NCI-H526 treated with DMSO at 0.1 percent for 48 hours (cell line): ENCODE measurements around the gene ADGRD1.

Source experiments
- DNase-seq: peaks from one replicate; lab custom pipeline; 2025; lab: John Stamatoyannopoulos, UW

Gene ADGRD1

DNA sequence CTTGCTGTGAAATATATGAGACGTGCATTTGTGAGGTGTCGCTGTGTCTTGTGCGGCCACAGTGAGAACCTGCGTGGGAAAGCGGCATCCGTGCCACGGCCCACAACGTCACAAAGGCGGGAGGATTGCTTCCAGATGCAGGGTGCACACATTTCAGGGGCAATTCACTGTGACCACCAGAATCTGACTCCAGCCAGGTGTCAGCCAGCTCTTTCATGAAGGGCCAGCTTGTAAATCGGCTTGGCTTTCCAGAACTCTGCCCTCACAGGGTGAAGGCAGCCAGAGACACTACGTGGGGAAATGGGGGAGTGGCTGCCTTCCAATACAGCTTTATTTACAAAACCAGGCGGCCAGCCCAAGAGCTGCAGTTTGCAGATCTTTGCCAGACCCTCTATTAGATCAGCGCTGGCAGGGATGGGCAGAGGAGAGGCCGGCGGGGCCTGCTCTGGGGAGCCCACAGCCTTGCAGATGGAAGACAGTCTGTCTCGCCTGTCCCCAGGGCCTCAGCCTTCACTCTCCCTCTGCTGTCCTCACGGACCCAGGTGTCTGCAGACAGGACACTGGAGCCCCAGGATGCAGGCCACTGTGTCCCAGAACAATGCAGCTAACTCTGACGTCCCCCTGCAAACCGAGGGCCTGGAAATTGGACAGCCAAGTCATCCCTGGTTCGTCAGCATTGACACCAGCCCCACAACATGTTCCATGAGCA is 53.5 kb downstream of the ADGRD1 start:
- DNase-seq, result no peak

DNA sequence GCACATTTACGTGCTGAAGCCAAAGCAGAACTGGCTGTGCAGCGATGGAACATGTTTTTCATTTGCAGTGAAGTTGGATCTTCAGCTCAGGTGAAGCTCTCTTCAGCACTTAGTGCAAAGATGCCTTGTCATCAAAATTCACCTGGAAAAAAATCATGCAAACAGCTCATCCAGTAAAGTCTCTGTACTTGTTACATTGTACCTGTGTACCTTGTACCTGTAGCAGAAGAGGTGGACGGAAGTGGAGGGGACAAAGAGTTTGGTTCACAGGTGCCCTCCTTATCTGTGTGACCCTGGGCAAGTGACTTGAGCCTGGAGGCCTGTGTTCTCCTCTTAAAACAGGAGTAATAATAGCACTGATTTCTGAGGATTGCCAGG is 54.0 kb downstream of the ADGRD1 start:
- DNase-seq, result no peak

DNA sequence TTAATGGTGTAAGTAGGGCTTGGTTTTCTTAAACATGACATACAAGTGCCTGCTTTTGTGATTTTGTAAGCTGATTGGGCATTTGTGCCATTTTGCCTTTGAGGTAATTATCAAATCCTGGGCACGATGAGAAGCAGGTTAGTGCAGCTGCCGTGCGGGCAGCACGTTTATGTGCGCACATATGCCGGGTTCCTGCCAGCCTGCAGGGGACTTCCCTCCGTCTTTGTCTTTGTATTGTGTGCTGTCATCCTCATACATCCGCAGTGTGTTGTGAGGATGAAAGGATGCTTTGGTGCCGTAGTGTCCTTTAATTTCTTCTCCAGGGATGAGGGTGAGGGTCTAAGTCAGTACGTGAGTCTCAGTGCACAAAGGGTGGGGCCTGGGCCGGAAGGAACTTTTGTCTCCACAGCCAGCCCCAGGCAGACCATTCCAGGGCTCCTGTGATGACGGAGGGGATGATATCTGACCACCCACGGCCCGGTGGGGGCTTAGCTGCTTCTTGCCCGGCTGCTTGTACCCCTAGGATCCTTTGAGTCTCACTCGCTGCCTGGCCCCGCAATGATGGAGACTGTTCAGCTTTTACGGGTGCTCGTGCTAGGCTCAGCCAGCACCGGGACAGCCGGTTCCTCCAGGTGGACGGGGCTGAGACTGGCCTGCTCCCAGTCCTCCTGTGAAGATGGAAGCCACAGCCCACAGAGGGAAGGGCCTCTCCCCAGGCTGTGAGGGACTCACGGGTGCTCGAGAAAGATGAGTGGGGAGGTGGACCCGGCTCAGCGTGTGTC is 54.6 kb downstream of the ADGRD1 start:
- no peak for DNase-seq

DNA sequence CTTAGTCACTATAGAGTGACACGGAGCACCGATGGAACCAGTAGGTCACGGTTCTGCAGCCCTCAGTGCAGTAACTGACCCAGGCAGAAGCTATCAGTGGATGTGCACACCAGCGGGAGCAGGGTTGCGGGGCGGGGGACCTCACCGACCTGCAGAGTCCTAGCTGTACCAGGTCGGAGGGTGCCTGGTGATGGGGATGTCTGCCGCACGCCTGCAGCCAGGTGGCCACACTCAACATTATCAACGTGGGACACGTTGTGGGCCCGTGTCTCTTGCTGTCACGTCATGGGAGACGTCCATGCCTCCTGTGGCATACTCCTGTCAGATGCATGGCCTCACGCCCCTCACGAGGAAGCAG is 55.2 kb downstream of the ADGRD1 start:
- no peak for DNase-seq

DNA sequence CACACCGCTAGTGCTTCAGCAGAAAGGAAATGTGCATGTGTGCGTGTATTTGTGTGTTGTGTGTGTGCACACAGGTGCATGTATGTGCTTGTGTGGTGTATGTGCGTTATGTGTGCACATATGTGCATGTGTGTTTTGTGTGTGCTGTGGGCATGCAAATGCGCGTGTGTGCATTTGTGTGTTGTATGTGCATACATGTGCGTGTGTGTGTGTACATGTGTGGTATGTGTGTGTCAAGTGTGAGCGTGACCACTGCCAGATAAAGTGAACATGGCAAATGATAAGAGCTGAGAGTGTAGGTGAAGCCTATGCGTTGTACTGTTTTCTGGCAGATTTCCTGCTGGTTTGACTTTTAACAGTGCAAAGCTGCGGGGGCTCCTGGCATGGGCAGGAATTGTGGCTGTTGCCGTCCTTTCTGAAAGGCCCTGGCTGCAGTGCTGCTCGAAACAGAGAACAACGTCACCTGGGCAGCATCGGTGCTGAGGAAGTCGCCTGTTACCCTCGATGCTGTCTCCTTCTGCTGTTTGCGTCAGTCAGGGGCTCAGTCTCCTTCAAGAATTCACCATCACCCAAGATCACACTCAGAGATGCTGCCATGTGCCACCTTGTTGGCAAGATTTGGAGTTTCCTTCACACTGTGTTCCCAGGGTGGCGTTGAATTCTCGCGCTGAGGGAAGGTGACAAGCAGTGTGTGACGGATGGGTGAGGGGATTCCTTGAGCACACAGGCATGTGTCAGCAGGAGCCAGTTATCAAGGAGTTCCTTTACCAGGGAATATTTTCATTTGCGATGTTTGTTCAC is 56.1 kb downstream of the ADGRD1 start:
- DNase-seq, result no peak

DNA sequence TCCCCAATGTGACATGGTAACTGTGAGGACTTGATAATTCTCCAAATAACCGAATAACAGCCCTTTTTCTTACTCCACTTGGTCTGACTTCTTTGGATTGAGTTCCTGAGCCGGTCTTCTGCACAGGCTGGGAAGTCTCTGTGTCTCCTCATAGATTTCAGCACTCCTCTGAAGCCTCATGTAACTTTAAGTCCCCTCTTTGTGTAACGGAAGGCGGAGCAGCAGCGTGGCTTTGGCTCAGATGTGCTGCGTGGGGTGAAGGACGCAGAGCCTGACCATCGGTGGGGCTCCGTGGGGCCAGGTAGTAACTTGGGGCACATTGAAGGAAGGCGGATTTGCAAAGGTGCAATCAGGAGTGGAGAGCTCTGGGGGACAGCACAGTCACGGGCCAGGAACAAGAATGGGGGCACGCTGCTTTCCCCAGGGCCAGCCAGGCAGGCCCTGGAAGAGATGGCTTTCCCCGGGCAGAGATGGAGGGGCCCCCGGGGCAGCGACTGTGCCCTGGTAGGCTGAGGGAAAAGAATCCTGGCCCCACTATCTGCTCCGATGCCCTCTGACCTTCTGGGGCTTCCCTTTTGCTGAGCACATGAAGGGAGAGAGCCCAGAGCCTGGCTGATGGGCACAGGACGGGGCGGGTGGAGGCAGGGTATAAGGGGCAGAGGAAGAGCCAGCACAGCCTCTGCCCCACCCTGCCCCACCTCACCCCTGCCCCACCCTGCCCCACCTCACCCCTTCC is 56.9 kb downstream of the ADGRD1 start:
- DNase-seq, result no peak

DNA sequence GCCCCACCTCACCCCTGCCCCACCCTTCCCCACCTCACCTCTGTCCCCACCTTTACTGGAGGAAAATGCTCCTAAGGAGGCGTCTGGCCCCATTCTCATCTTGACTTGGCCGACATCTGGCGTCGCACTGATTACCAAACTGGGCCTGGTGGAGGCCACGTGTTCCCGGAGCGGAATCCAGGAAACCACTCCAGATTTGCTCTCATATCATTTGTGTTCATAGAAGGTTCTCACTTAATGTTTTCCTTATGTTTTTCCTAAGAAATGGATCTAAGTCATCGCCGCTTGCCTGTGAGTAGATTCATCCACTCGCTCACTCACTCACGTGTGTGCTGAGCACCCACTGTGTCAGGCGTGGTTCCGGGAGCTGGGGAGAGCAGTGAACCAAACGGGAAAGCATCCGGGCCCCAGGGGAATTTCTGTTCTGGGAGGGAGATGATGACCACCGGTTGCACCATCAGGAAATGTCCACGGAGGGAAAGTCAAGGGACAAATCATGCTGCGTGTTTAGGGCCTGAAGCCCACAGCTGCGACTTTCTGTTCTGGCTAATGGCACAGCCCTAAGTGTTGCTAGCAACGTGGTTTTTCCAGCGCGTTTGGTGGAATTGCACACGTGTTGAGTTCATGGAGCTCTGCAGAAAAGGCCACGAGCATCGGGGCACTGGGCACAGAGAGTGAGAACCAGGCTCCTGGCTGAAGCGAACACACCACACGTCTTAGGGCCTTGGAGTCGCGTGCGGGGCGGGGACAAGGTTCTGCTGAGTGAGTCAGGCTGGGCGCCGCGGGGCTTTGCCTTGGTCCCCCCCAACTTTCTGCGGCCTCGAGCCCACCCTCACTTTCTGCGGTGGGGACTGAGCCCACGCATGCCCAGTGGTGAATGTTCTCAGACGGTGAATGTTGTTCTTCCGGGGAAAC is 57.7 kb downstream of the ADGRD1 start:
- DNase-seq, result no peak

DNA sequence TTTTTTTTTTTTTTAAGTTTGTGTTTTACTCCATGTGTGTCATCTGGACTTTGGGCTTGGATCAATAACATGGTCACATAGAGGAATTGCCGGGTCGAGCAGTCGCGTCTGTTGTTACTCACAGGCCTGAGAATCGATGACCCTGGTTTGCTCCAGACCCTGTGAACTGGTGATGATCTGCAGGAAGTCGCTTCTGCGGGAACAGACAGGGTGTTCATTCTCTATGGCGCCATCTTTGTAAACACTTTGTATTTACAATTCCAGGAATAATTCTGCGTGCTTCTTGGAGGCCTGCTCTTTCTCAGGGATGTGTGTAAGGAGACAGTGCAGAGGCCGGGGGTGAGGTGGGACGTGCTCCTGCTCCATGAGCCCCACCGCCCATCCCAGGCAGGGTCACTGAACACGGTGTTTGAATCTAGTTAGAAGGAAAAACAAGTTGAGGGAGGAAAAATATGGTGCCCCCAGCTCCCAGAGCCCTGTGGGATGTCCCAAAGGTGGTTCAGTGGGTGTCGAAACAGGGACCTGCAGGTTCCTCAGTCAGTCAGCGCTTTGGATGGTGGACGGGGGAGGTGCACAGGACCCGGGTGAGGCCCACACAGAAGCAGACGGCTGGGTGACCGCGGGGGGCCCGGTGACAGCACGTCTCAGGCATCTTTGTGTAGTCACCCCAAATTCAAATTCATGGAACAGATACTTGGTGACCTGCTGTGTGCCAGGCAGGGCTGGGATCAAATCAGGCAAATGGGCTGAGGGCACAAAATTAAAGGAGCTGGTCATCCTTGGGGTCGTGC is 58.8 kb downstream of the ADGRD1 start:
- DNase-seq, result no peak

DNA sequence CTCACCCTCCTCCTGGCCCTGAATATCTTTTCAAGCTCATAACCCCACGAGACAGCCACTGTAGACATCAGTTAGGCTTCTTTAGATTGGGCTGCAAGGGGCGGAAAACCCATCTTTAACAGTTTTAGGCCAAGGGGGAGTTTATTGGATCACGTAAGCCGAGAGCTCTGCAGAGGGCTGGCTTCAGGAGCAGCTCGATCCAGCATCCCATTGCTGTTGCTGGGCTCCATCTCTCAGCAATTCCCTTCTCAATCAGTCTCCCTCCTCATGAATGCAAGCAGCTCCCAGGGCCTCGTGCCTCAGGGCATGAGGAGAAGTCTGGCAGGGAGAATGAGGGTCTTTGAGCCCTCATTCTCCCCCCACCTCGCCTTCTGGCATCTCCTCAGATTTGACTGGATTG is 59.4 kb downstream of the ADGRD1 start:
- no peak for DNase-seq

DNA sequence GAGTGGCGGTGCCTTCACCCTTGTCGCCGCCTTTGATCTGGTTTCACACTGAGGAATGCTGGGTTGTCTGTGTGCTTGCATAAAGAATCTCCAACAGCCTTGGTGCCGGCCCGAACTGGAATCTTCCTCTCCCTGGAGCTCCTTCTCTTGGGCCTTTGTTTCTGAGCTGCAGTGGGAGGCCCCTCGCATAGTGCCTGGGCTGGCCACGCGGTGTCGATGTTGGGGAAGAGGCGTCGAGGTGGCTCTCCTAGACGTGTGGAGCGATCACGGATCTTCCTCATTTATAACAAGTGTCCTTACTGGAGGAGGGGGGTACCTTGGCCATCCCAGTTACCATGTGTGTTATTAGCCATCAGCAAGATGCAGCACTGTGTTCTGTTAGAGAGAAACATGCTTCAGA is 60.6 kb downstream of the ADGRD1 start:
- DNase-seq, result no peak

DNA sequence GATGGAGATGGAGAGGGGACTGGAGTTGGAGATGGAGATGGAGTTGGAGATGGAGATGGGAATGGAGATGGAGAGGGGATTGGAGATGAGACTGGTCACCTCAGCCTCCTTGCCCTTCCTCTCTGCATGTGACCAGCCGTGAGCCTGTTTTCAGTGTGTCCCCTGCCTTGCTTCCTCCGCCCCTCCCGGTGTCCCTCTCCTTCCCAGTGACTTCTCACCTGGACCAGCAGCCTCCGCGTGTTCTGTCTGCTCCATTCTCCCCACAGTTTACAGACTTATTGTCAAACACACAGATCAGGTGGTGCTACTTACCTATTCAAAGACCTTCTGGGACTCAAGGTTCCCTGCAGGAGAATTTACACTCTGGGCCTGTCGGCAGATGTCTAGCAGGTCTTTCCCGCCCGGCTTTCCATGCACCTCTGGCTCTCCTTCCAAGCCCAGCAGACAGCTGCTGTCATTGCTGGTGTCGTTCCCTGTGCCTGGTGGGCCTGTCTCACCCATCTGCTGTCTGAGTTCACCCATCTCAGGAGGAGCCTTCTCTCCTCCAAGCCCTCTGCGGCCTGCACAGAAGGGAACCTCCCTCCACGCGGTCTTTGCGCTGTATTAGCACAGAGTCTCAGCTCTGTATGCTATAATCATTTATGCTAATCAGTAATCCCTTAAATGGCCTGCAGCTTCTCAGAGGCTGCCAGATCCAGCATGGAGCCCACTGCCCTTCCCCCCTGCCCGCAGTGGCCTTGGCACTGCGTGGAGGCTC is 62.1 kb downstream of the ADGRD1 start:
- DNase-seq, result no peak

DNA sequence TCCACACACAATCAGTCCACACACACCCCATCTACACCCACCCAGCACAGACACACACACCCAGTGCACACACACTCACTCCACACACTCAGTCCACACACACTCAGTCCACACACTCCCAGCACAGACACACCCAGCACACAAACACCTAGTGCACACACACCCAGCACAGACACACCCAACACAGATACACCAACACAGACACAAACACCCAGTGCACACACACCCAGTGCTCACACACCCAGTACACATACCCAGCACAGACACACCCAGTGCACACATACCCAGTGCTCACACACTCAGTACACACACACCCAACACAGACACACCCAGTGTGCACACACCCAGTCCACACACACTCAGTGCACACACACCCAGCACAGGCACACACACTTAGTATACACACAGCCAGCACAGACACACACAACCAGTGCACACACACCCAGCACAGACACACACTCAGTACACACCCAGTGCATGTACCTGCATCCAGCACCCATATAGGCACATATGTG is 63.8 kb downstream of the ADGRD1 start:
- no peak for DNase-seq

DNA sequence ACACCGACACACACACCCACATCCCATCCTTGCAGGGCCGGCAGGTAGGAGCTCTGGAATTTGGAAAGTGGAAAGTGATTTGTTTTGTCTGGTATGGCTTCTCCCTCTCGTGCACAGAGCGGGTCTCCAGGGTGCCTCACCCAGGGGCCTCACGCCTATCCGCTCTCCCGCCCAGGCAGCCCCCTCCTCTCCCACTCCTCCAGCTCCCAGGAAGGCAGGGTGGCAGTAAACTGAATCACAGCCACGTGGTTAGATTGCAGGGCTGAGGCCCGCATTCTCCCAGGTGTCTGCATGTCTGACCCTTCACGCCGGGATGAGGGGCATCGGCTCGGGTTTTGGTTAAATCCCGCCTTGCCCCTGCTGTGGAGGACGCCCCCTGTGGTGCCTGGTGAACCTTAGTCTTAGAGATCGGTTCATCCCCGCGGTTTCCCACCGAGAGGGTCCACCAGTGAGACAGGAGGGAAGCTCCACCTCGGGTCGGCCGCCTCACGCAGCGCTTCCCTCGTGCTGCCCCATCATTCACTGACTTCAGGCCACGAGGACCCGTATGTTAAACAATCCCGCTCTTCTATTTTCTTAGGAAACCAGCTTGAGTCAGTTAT is 64.4 kb downstream of the ADGRD1 start:
- no peak for DNase-seq

DNA sequence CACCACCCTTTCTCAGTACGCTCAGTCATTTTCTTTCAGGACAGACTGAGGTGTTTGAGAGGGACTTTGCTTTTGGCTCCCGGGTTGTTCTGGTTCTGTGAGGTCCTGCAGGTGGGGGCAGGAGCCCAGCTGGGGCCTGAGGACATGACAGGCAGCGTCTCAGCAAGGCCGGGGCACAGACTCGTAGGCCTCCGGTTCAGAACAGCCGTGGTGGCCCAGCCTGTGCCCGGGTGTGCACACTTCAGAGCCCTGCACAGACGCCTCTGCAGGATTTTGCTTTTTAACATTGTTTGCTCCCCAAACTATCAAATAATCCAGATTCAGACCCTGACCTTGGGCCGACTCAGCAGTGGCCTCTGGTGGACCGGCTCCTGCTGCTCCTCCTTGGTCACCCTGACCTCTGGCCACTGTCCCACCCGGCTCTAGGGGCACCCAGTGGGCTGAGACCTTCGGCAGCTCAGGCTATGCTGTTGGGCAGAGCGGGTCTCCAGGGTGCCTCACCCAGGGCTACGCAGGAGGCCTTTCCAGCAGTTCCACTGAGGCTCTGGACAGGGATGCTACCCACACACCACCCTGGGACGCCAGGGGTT is 65.2 kb downstream of the ADGRD1 start:
- no peak for DNase-seq

DNA sequence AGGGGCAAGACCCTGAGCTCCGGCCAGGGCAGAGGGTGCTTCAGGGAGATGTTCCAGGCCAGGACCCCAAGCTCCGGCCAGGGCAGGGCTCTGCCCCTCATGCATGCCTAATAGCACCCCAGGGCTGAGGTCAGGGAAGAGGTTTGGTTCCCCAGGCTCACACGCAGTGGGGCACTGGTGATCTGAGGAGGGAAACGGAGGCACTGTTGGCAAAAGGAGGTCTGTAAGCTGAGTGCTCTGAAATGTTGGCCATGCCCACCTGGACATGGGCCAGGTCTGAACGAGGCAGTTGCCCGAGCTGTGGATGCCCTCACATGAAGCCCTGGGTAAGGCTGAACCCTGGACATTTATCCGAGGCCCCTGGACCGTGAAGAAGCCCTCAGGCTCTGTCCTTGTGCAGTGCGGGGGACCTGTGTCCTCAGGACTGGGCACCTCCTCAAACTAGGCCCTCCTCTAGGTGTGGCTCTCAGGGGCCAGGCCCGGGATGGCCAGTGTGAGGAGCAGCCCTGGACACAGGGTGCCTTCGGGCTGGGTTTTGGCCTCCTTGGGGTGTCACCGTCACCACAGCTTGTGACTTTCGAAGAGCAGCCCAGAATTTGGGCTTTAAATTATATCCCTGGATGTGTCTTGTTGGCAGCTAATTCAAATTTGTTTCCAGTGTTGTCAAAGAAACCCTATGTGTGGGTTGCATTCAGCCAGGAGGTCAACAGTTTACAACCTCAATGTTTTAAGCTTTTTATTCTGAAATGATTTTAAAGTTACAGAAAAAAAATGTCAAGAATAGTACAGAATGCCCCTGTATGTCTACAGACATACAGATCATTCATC is 66.8 kb downstream of the ADGRD1 start:
- no peak for DNase-seq

DNA sequence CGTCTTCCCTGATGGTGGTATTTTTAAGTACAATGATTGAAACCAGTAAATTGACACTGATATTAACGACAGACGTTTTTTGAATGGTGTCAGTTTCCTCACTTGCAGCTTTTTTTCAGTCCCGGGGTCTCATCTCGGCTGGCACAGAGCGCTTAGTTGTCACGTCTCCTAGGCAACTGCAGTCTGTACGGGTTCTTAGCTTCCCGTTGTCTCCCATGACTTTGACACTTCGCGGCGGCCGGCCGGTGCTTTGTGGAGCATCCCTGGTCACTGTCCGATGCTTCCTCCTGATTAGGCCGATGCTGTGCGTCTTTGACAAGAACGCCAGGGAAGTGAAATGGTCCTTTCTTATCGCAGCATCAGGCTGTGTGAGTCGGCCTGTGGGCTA is 67.4 kb downstream of the ADGRD1 start:
- no peak for DNase-seq

DNA sequence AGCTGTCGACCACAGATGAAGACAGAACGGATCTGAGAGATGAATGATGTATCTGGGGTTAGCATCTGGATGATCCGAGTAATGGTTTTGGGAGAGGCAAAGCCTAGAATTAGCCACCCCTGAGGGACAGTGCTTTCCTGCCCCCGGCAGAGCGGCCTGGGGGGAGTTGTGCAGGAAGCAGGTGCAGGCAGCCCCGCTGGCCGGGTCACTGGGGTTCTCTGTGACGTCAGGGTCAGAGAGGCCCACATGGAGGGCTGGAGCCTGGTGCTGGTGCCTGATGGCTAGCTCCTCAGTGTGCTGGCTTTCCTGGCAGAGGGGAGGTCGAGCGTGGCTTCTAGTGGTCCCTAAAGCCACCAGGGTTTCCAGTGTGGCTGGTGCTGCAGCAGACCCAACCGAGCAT is 70.3 kb downstream of the ADGRD1 start:
- no peak for DNase-seq

DNA sequence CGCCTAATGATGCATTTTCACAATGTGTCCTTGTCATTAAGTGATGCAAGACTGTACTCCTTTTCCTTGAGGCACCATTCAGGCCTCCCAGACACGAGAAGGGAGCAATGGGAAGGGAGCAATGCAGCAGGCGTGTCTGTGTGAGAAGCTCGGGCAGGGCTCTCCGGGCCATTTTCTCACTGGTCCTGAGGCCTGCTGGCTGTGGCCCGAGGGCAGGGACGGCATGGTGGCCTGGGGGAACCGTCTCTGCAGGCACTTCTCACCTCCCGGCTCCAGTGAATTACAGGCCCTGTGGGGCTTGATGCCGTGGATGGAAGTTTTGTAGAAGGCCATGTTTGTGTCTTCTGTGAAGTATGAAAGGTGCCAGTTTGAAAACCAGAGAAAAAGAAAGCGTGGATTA is 71.0 kb downstream of the ADGRD1 start:
- no peak for DNase-seq
